Lower lobe of right lung (tissue), 2 donors: Measurements from ENCODE around the gene POLR2E. TPM values are rescaled to one million over a fixed set of nuclear protein-coding genes. Genes with fewer than 3 reads are reported as not detected.

ENCODE experiments used
- ATAC-seq, 2 donors: fragments of 200-7000 bp; cut with Tn5 transposase; one replicate each; pipeline ENCODE4 v1.9.1; 2020 to 2022; ENCODE audit warnings: mild to moderate bottlenecking in 2 of 2, moderate library complexity in 2 of 2
- DNase-seq: peaks from one replicate; pipeline ENCODE4 v3.0.0-alpha.2; 2020
- H3K27ac ChIP-seq: fragments of 200-600 bp; one replicate; pipeline ENCODE4 v1.8.0; 2022
- H3K27me3 ChIP-seq: fragments of 200-600 bp; one replicate; pipeline ENCODE4 v1.8.0; 2022; ENCODE audit warnings: low read depth
- H3K36me3 ChIP-seq: fragments of 200-600 bp; one replicate; pipeline ENCODE4 v1.8.0; 2022; ENCODE audit warnings: mild to moderate bottlenecking
- H3K4me1 ChIP-seq: fragments of 200-600 bp; one replicate; pipeline ENCODE4 v1.8.0; 2022
- H3K4me3 ChIP-seq: fragments of 200-600 bp; one replicate; pipeline ENCODE4 v1.8.0; 2022; ENCODE audit warnings: mild to moderate bottlenecking
- H3K9me3 ChIP-seq: fragments of 200-600 bp; one replicate; pipeline ENCODE4 v1.8.0; 2022
- intact Hi-C: fragments of 100-400 bp; cut with DNase I; formaldehyde crosslinking; loops from one replicate; pipeline ENCODE4 v1.11.0; 2022
- total RNA-seq: library from RNA; stranded (reverse); fragmentation: NEBNext Ultra II Directional; extraction: Animal tissue kit (Norgen Biotek cat#: 25700); gene quantifications from one replicate; pipeline ENCODE4 v1.2.1, GENCODE V29; 2021
- TF ChIP-seq, protein P1 (sequence below): fragments of 200-600 bp; IDR thresholded peaks from one replicate; pipeline ENCODE4 v1.8.0; 2022; ENCODE audit warnings: antibody characterized with exemption, mild to moderate bottlenecking
- donor health status: DM: no; HTN: yes; CAD: no; lungs with severe emphysema.

The POLR2E gene
- total RNA-seq, 1 donor from 2014 or later = 158 TPM

GRCh38 chr19:1079566-1080111 lies 15.5 kb downstream of the POLR2E start:
- DNase-seq (no peak), ATAC-seq (no peak)
- H3K27ac ChIP-seq = no peak overlapping the region
- no peak overlapping the region for H3K4me3 ChIP-seq
- peaks cover 55% of the 10 kb centered on the region for H3K36me3 ChIP-seq
- intact Hi-C loops = no loop called here
- TF ChIP-seq, protein P1, sequence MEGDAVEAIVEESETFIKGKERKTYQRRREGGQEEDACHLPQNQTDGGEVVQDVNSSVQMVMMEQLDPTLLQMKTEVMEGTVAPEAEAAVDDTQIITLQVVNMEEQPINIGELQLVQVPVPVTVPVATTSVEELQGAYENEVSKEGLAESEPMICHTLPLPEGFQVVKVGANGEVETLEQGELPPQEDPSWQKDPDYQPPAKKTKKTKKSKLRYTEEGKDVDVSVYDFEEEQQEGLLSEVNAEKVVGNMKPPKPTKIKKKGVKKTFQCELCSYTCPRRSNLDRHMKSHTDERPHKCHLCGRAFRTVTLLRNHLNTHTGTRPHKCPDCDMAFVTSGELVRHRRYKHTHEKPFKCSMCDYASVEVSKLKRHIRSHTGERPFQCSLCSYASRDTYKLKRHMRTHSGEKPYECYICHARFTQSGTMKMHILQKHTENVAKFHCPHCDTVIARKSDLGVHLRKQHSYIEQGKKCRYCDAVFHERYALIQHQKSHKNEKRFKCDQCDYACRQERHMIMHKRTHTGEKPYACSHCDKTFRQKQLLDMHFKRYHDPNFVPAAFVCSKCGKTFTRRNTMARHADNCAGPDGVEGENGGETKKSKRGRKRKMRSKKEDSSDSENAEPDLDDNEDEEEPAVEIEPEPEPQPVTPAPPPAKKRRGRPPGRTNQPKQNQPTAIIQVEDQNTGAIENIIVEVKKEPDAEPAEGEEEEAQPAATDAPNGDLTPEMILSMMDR = no peak
- peaks cover 43% of the 10 kb centered on the region for H3K4me1 ChIP-seq
- no peaks in the 10 kb centered on the region for H3K27me3 ChIP-seq
- no peaks in the 10 kb centered on the region for H3K9me3 ChIP-seq

- TF ChIP-seq, protein P1 = no peak
- Histone ChIP-seq H3K27me3 (no peaks in the 10 kb centered on the region), H3K4me3 (peak overlapping the region; percentile 41), H3K4me1 (peaks cover 48% of the 10 kb centered on the region), H3K9me3 (no peaks in the 10 kb centered on the region), H3K27ac (peak overlapping the region; percentile 68), H3K36me3 (peaks cover 50% of the 10 kb centered on the region)
- intact Hi-C loops = no loop called here
- ATAC-seq (peak; percentile 13 to 63), DNase-seq (peak; percentile 91)
Measured at GRCh38 chr19:1076951-1077350, 18.2 kb downstream of the POLR2E start.

GRCh38 chr19:1076046-1076386 lies 19.2 kb downstream of the POLR2E start:
- peak in 1 of 2 donors; percentile 45 for ATAC-seq
- H3K27ac ChIP-seq = peak overlapping the region; percentile 69
- DNase-seq = no peak
- intact Hi-C loops = no loop called here
- H3K9me3 ChIP-seq = no peaks in the 10 kb centered on the region
- H3K4me3 ChIP-seq = no peak overlapping the region
- peaks cover 1% of the 10 kb centered on the region for H3K27me3 ChIP-seq
- H3K4me1 ChIP-seq = peaks cover 44% of the 10 kb centered on the region
- peaks cover 42% of the 10 kb centered on the region for H3K36me3 ChIP-seq
- TF ChIP-seq, protein P1 = no peak

DNA sequence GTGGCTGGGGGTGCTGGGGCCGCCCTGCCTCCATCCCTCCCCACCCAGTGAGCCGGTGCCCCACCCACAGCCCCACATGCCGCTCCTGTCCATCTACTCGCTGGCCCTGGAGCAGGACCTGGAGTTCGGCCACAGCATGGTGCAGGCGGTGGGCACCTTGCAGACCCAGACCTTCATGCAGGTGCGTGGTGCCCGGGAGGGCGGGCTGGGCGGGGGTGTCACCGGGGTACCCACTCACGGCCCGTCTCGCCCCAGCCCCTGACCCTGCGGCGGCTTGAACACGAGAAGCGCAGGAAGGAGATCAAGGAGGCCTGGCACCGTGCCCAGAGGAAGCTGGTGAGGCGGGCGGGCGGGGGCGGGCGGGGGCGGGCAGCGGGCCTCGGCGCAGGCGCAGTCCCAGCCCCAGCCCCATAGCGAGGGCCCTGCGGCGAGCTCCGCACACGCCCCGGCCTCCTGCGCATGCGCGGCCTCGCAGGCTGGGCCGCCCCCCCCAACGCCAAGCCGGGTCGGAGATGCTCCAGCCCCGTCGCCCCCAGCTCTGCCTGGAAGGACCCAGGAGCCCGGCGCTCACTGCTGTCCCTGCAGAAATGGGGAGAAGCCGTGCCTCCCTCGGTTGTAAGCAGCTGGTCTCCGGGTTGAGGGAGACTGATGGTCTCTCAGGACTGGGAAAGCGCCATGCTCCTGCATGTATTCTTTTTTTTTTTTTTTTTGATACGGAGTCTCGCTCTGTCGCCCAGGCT lies 20.5 kb downstream of the POLR2E start:
- DNase-seq (peak; percentile 97), ATAC-seq (peak; percentile 79 to 83)
- intact Hi-C loops = no loop called here
- Histone ChIP-seq H3K36me3 (peaks cover 36% of the 10 kb centered on the region), H3K4me3 (peak overlapping the region; percentile 44), H3K27me3 (peaks cover 8% of the 10 kb centered on the region), H3K9me3 (no peaks in the 10 kb centered on the region), H3K27ac (peak overlapping the region; percentile 69), H3K4me1 (peaks cover 54% of the 10 kb centered on the region)
- TF ChIP-seq, protein P1 = no peak

DNA sequence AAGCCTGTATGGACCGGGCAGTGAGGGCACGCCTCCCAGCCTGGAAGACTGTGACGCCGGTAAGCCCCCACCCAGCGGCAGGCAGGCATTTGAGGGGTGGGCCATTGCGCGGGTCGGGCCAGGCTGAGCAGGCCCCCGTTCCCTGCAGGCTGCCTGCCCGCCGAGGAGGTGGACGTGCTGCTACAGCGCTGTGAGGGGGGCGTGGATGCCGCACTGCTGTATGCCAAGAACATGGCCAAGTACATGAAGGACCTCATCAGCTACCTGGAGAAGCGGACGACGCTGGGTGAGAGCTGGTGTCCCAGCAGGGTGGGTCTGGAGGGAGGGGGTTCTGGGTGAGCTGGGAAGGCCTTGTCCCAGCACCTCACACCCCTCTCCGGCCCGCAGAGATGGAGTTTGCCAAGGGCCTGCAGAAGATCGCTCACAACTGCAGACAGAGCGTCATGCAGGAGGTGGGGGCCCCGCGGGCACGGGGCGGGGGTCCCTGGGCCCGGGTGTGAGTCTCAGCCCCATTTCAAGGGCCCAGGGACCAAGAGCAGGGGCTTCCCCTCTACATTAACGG lies 21.1 kb downstream of the POLR2E start:
- intact Hi-C loops = no loop called here
- TF ChIP-seq, protein P1 = no peak
- ATAC-seq = no peak
- Histone ChIP-seq H3K27ac (peak overlapping the region; percentile 69), H3K36me3 (peaks cover 29% of the 10 kb centered on the region), H3K27me3 (peaks cover 8% of the 10 kb centered on the region), H3K9me3 (no peaks in the 10 kb centered on the region), H3K4me3 (peak overlapping the region; percentile 44), H3K4me1 (peaks cover 61% of the 10 kb centered on the region)
- peak; percentile 53 for DNase-seq
